CD4-positive, alpha-beta memory T cell (primary cell): ENCODE results near the gene ATP6V1G2. TPM values are rescaled to one million over a fixed set of nuclear protein-coding genes. Genes with fewer than 3 reads are reported as not detected.

Experiments used
- CTCF ChIA-PET: fragments of 350-600 bp; sonication (Branson Sonifier 250); formaldehyde crosslinking; loops from one replicate; lab custom pipeline; 2021; ENCODE audit warnings: inconsistent platforms; ENCODE audit not compliant: partially characterized antibody; lab: Charles Lee
- POLR2A ChIA-PET: fragments of 350-600 bp; sonication (Branson Sonifier 250); formaldehyde crosslinking; loops from one replicate; lab custom pipeline; 2021; ENCODE audit not compliant: partially characterized antibody; lab: Charles Lee
- DNase-seq, 5 donors: peaks; one replicate each; pipeline versions ENCODE4 v3.0.0 to v3.0.0-alpha.2; 2020 to 2022; ENCODE audit warnings: mixed read lengths in 1 of 5
- H3K27ac ChIP-seq: one replicate; pipeline ENCODE4 v1.7.0; 2013; ENCODE audit warnings: low read depth, low read length
- H3K27me3 ChIP-seq: 2 replicates; pipeline ENCODE4 v1.7.0; 2013; ENCODE audit warnings: mild to moderate bottlenecking, low read length, moderate library complexity; ENCODE audit not compliant: insufficient read depth
- H3K36me3 ChIP-seq: 2 replicates; pipeline ENCODE4 v1.7.0; 2013; ENCODE audit warnings: mild to moderate bottlenecking, low read length, moderate library complexity; ENCODE audit not compliant: insufficient read depth
- H3K4me1 ChIP-seq: 2 replicates; pipeline ENCODE4 v1.7.0; 2013; ENCODE audit warnings: mild to moderate bottlenecking, low read length, moderate library complexity; ENCODE audit not compliant: insufficient read depth
- H3K4me3 ChIP-seq, 2 donors: one replicate each; pipeline ENCODE4 v1.7.0; 2013; ENCODE audit warnings: low read length in 2 of 2, mild to moderate bottlenecking in 1 of 2
- H3K9me3 ChIP-seq, 2 donors: one replicate each; pipeline ENCODE4 v1.7.0; 2013; ENCODE audit warnings: low read length in 2 of 2, control low read depth in 1 of 2; ENCODE audit not compliant: control insufficient read depth in 1 of 2
- H3K27ac Mint-ChIP-seq, 7 donors: one replicate each; pipeline ENCODE4 v1.8.0; 2020 to 2021; ENCODE audit warnings: mixed read lengths in 7 of 7, mild to moderate bottlenecking in 6 of 7, inconsistent platforms in 3 of 7, moderate library complexity in 3 of 7
- H3K27me3 Mint-ChIP-seq, 2 donors: one replicate each; pipeline ENCODE4 v1.8.0; 2020 to 2021; ENCODE audit warnings: mixed read lengths in 2 of 2
- H3K36me3 Mint-ChIP-seq, 2 donors: one replicate each; pipeline ENCODE4 v1.8.0; 2020 to 2021; ENCODE audit warnings: mixed read lengths in 2 of 2, inconsistent platforms in 1 of 2, mild to moderate bottlenecking in 1 of 2
- H3K4me1 Mint-ChIP-seq, 4 donors: one replicate each; pipeline ENCODE4 v1.8.0; 2020 to 2021; ENCODE audit warnings: mixed read lengths in 4 of 4, mild to moderate bottlenecking in 1 of 4
- H3K4me3 Mint-ChIP-seq, 8 donors: one replicate each; pipeline ENCODE4 v1.8.0; 2020 to 2021; ENCODE audit warnings: mixed read lengths in 8 of 8, mild to moderate bottlenecking in 7 of 8, moderate library complexity in 6 of 8, inconsistent platforms in 3 of 8
- H3K9me3 Mint-ChIP-seq, 8 donors: one replicate each; pipeline ENCODE4 v1.8.0; 2020 to 2021; ENCODE audit warnings: mixed read lengths in 8 of 8, mild to moderate bottlenecking in 5 of 8, inconsistent platforms in 3 of 8, moderate library complexity in 1 of 8
- intact Hi-C: fragments of 100-400 bp; cut with micrococcal nuclease; formaldehyde crosslinking; loops from one replicate; pipeline ENCODE4 v1.15.1; 2023
- polyA plus RNA-seq, 2 donors: library from polyadenylated mRNA; unstranded; fragments of 300-500 nt; fragmentation: Illumina TruSeq; gene quantifications; one replicate each; pipeline ENCODE4 v1.2.3, GENCODE V29; 2021
- total RNA-seq, 2 experiments: library from RNA; stranded (reverse); gene quantifications; one replicate each; pipeline ENCODE4 v1.2.3, GENCODE V29; 2021

ATP6V1G2 gene
- total and polyA plus RNA-seq, 4 experiments from 2014 or later: 0.84 to 7.2 (median 3.5) TPM

GRCh38 chr6:31560697-31561058, 14.3 kb upstream of the ATP6V1G2 start:
- intact Hi-C loops: loop anchor here (1.0 kb wide), 1 partner anchor 12 kb away; the partner anchor contains the start of gene LTA

GRCh38 chr6:31559958-31560696, 13.7 kb upstream of the ATP6V1G2 start:
- Mint-ChIP-seq H3K4me3 (peak overlapping the region; percentile 78 to 90 (median 84)), H3K27me3 (no peaks in the 10 kb centered on the region), H3K9me3 (no peaks in the 10 kb centered on the region), H3K4me1 (peaks cover 53 to 87% (median 65%) of the 10 kb centered on the region in 4 donors), H3K36me3 (peaks cover 24 to 25% of the 10 kb centered on the region in 2 donors), H3K27ac (peak overlapping the region; percentile 91 to 99 (median 95))
- peak in 3 of 5 donors; percentile 35 to 76 (median 38) for DNase-seq
- no peaks in the 10 kb centered on the region for H3K9me3 ChIP-seq
- ChIA-PET POLR2A (interaction anchor here (0.7 to 52.5 kb wide), 6 partner anchors 10 to 271 kb away, joined by 3 to 3597 read pairs (median 16); partner anchors contain the start of genes ATP6V1G2, DDX39B, LST1 and LTA), CTCF (interaction anchor here (0.8 to 35.1 kb wide), 6 partner anchors 9 to 39 kb away, joined by 3 to 1152 read pairs (median 12); partner anchors contain the start of genes LST1, LTB, NCR3 and NFKBIL1)
- H3K36me3 ChIP-seq: no peaks in the 10 kb centered on the region
- H3K27ac ChIP-seq: peak overlapping the region; percentile 58
- H3K27me3 ChIP-seq: no peaks in the 10 kb centered on the region
- intact Hi-C loops: loop anchor here (1.0 kb wide), 3 partner anchors 8 to 22 kb away; partner anchors contain the start of genes LTA and LTB
- peaks cover 87% of the 10 kb centered on the region for H3K4me1 ChIP-seq
- H3K4me3 ChIP-seq: peak overlapping the region in 1 of 2 donors; percentile 53

More at GRCh38 chr6:31560697-31561058, 14.3 kb upstream of the ATP6V1G2 start:
- Mint-ChIP-seq H3K4me3 (peak overlapping the region in 7 of 8 donors; percentile 25 to 90 (median 85)), H3K9me3 (peaks cover 0 to 2% (median 0%) of the 10 kb centered on the region in 8 donors), H3K36me3 (peaks cover 28 to 30% of the 10 kb centered on the region in 2 donors), H3K27me3 (no peaks in the 10 kb centered on the region), H3K27ac (peak overlapping the region; percentile 72 to 99 (median 95)), H3K4me1 (peaks cover 54 to 92% (median 70%) of the 10 kb centered on the region in 4 donors)
- no peak for DNase-seq
- ChIA-PET CTCF (interaction anchor here (2.8 to 35.1 kb wide), 3 partner anchors 9 to 38 kb away, joined by 13 to 1152 read pairs (median 595); partner anchors contain the start of genes LST1, LTB, NCR3 and TNF), POLR2A (interaction anchor here (0.7 to 52.5 kb wide), 5 partner anchors 11 to 22 kb away, joined by 3 to 3597 read pairs (median 29); partner anchors contain the start of genes ATP6V1G2, DDX39B, LST1 and LTA)
- Histone ChIP-seq H3K27me3 (no peaks in the 10 kb centered on the region), H3K4me3 (no peak overlapping the region), H3K36me3 (no peaks in the 10 kb centered on the region), H3K9me3 (no peaks in the 10 kb centered on the region), H3K4me1 (peaks cover 92% of the 10 kb centered on the region), H3K27ac (peak overlapping the region; percentile 58)

- Histone ChIP-seq H3K9me3 (no peaks in the 10 kb centered on the region), H3K4me3 (peak overlapping the region in 1 of 2 donors; percentile 53), H3K27me3 (no peaks in the 10 kb centered on the region), H3K27ac (peak overlapping the region; percentile 58), H3K4me1 (peaks cover 82% of the 10 kb centered on the region), H3K36me3 (no peaks in the 10 kb centered on the region)
- POLR2A ChIA-PET: interaction anchor here (0.9 to 52.5 kb wide), 8 partner anchors 10 to 303 kb away, joined by 3 to 3597 read pairs (median 8); partner anchors contain the start of genes ABHD16A, BAG6, DDX39B and LST1
- peak overlapping the region; percentile 78 to 90 (median 84) for H3K4me3 Mint-ChIP-seq
- no peaks in the 10 kb centered on the region for H3K9me3 Mint-ChIP-seq
- peaks cover 50 to 82% (median 63%) of the 10 kb centered on the region in 4 donors for H3K4me1 Mint-ChIP-seq
- CTCF ChIA-PET: interaction anchor here (0.8 to 35.1 kb wide), 7 partner anchors 8 to 39 kb away, joined by 3 to 1152 read pairs (median 10); partner anchors contain the start of genes ATP6V1G2, LST1, LTB and NCR3
- peaks cover 19 to 22% of the 10 kb centered on the region in 2 donors for H3K36me3 Mint-ChIP-seq
- H3K27me3 Mint-ChIP-seq: no peaks in the 10 kb centered on the region
- DNase-seq: no peak
- peak overlapping the region; percentile 91 to 99 (median 95) for H3K27ac Mint-ChIP-seq
- intact Hi-C loops: loop anchor here (1.0 kb wide), 2 partner anchors 9 to 23 kb away; partner anchors contain the start of gene LTB
Measured at GRCh38 chr6:31559606-31559957, 13.2 kb upstream of the ATP6V1G2 start.

- peaks cover 17 to 20% of the 10 kb centered on the region in 2 donors for H3K36me3 Mint-ChIP-seq
- ChIA-PET POLR2A (interaction anchor here (0.6 to 52.5 kb wide), 12 partner anchors 9 to 304 kb away, joined by 3 to 3597 read pairs (median 3); partner anchors contain the start of genes ABHD16A, ATP6V1G2, BAG6 and DDAH2), CTCF (interaction anchor here (0.8 to 35.1 kb wide), 6 partner anchors 9 to 40 kb away, joined by 3 to 1152 read pairs (median 8); partner anchors contain the start of genes ATP6V1G2, LST1, LTB and NCR3)
- no peaks in the 10 kb centered on the region for H3K9me3 ChIP-seq
- no peaks in the 10 kb centered on the region for H3K9me3 Mint-ChIP-seq
- intact Hi-C loops: loop anchor here (1.0 kb wide), 2 partner anchors 9 to 23 kb away; partner anchors contain the start of gene LTB
- DNase-seq: peak; percentile 64 to 89 (median 72)
- H3K27me3 ChIP-seq: no peaks in the 10 kb centered on the region
- H3K27ac Mint-ChIP-seq: peak overlapping the region; percentile 91 to 99 (median 95)
- H3K4me3 Mint-ChIP-seq: peak overlapping the region; percentile 76 to 90 (median 84)
- peaks cover 48 to 77% (median 62%) of the 10 kb centered on the region in 4 donors for H3K4me1 Mint-ChIP-seq
- no peaks in the 10 kb centered on the region for H3K27me3 Mint-ChIP-seq
- H3K4me1 ChIP-seq: peaks cover 79% of the 10 kb centered on the region
- H3K36me3 ChIP-seq: no peaks in the 10 kb centered on the region
- H3K27ac ChIP-seq: peak overlapping the region; percentile 58
- peak overlapping the region; percentile 1 to 53 for H3K4me3 ChIP-seq
Measured at GRCh38 chr6:31558631-31559500, 12.5 kb upstream of the ATP6V1G2 start.

- Mint-ChIP-seq H3K9me3 (no peaks in the 10 kb centered on the region), H3K4me3 (peak overlapping the region; percentile 76 to 90 (median 84)), H3K36me3 (peaks cover 14 to 19% of the 10 kb centered on the region in 2 donors), H3K27me3 (no peaks in the 10 kb centered on the region), H3K4me1 (peaks cover 46 to 71% (median 60%) of the 10 kb centered on the region in 4 donors), H3K27ac (peak overlapping the region in 6 of 7 donors; percentile 91 to 98 (median 95))
- DNase-seq: no peak
- H3K4me1 ChIP-seq: peaks cover 73% of the 10 kb centered on the region
- peak overlapping the region; percentile 1 to 53 for H3K4me3 ChIP-seq
- H3K27ac ChIP-seq: peak overlapping the region; percentile 58
- no peaks in the 10 kb centered on the region for H3K36me3 ChIP-seq
- no peaks in the 10 kb centered on the region for H3K9me3 ChIP-seq
- H3K27me3 ChIP-seq: no peaks in the 10 kb centered on the region
- ChIA-PET CTCF (interaction anchor here (1.5 to 35.1 kb wide), 5 partner anchors 10 to 40 kb away, joined by 4 to 1152 read pairs (median 10); partner anchors contain the start of genes LST1, LTB, NCR3 and NFKBIL1), POLR2A (interaction anchor here (0.8 to 52.5 kb wide), 9 partner anchors 8 to 94 kb away, joined by 3 to 3597 read pairs (median 4); partner anchors contain the start of genes BAG6, DDX39B, LST1 and LTA)
- intact Hi-C loops: no loop called here
Measured at GRCh38 chr6:31558318-31558625, 11.9 kb upstream of the ATP6V1G2 start.
